GM19372 (cell line): ENCODE data around the gene PPP1R3C.

Experiments used
- ATAC-seq: cut with Tn5 transposase; IDR thresholded peaks from one replicate; pipeline ENCODE4 v1.9.1; 2021; ENCODE audit warnings: mild to moderate bottlenecking, low read depth, moderate library complexity; ENCODE audit not compliant: unreplicated experiment

The PPP1R3C gene

GRCh38 chr10:91629715-91630549, 2.9 kb downstream of the PPP1R3C start:
- no peak for ATAC-seq

GRCh38 chr10:91628383-91628782, 4.5 kb downstream of the PPP1R3C start:
- no peak for ATAC-seq

- ATAC-seq, result no peak
Measured at GRCh38 chr10:91627344-91628102, 5.3 kb downstream of the PPP1R3C start.

- ATAC-seq, result no peak
Measured at GRCh38 chr10:91626936-91627335, 5.9 kb downstream of the PPP1R3C start.

- no peak for ATAC-seq
Measured at GRCh38 chr10:91624633-91625032, 8.2 kb downstream of the PPP1R3C start.

- ATAC-seq, result no peak
Measured at GRCh38 chr10:91622601-91623000, 10.3 kb downstream of the PPP1R3C start.

- ATAC-seq, result no peak
Measured at GRCh38 chr10:91621483-91622113, 11.3 kb downstream of the PPP1R3C start.

GRCh38 chr10:91617072-91617609, 15.7 kb downstream of the PPP1R3C start:
- no peak for ATAC-seq

- no peak for ATAC-seq
Measured at GRCh38 chr10:91616137-91616536, 16.7 kb downstream of the PPP1R3C start.

- ATAC-seq, result no peak
Measured at GRCh38 chr10:91614225-91614624, 18.6 kb downstream of the PPP1R3C start.

- no peak for ATAC-seq
Measured at GRCh38 chr10:91613411-91614187, 19.3 kb downstream of the PPP1R3C start.

- ATAC-seq, result no peak
Measured at GRCh38 chr10:91610919-91611318, 22.0 kb downstream of the PPP1R3C start.

GRCh38 chr10:91610444-91610843, 22.4 kb downstream of the PPP1R3C start:
- ATAC-seq, result no peak

GRCh38 chr10:91607646-91608403, 25.0 kb downstream of the PPP1R3C start:
- ATAC-seq, result no peak

GRCh38 chr10:91605968-91606367, 26.9 kb downstream of the PPP1R3C start:
- ATAC-seq, result no peak

- ATAC-seq, result no peak
Measured at GRCh38 chr10:91604553-91605534, 28.0 kb downstream of the PPP1R3C start.

GRCh38 chr10:91603931-91604331, 28.9 kb downstream of the PPP1R3C start:
- ATAC-seq, result no peak

GRCh38 chr10:91602868-91603568, 29.9 kb downstream of the PPP1R3C start:
- ATAC-seq, result no peak
